ENCODE results near the gene CARMIL1. TPM values are rescaled to one million over a fixed set of nuclear protein-coding genes. Genes with fewer than 3 reads are reported as not detected.
A peak's percentile ranks its signal among the peaks of the same experiment; 100 is the strongest.

CARMIL1 gene
- total RNA-seq, 1 experiment from 2014 or later: 20.3 TPM

DNA sequence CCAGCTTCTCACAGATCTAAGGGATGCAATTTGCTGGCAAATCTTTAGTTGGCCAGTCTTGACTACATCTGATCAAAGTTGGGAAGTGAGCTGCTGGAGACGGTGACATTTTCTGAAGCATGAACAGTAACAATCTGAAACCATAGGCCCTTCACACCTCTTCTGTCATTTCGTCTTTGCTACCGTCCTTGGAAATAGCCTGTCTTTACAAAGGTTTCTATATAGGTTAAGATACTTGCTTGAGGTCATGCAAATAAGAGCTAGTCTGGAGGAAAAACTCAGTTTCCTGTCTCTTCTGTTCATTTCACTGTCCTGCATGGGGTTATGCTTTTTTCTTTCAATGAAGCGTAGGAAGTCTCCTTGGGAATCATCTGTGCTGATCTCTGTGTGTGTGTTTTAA, 55.6 kb downstream of the CARMIL1 start:
- DNase-seq (ENCODE audit: low read depth): no peak

DNA sequence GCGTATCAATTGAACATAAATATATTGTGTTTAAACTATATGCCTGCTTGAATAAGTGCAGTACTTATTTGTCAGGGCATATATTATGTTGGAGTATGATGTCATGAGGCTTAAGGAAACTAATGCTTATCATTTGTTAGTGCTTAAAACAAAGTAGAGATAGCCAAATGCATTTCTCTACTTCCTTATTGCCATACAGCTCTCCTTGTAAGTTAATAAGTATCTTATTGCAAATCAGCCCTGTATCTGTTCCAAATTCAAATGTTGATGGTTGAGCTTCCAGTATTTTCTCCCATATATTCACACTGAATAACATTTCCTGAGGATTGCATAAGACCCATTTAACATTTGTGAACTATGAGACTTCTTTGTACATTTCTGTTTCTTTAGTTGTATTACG, 57.8 kb downstream of the CARMIL1 start:
- no peak for DNase-seq (ENCODE audit: low read depth)

DNA sequence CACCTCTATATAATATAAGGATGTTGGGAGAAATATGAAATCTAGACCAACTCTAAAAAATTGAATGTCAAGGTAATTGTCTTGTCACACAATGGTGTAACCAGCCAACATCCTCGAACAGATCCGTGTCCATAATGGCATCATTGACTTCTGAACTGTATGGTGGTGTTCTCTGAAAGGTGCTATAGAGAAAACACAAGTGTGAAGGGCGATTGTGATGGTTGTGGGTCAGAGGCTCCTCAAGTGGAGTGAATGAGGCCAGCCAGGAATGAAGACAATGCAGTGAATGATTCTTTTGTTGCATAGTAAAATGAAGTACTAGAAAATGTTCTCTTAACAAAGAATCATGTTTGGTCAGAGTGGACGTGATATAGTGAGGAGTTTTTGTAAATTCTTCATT, 58.3 kb downstream of the CARMIL1 start:
- DNase-seq (ENCODE audit: low read depth): no peak

DNA sequence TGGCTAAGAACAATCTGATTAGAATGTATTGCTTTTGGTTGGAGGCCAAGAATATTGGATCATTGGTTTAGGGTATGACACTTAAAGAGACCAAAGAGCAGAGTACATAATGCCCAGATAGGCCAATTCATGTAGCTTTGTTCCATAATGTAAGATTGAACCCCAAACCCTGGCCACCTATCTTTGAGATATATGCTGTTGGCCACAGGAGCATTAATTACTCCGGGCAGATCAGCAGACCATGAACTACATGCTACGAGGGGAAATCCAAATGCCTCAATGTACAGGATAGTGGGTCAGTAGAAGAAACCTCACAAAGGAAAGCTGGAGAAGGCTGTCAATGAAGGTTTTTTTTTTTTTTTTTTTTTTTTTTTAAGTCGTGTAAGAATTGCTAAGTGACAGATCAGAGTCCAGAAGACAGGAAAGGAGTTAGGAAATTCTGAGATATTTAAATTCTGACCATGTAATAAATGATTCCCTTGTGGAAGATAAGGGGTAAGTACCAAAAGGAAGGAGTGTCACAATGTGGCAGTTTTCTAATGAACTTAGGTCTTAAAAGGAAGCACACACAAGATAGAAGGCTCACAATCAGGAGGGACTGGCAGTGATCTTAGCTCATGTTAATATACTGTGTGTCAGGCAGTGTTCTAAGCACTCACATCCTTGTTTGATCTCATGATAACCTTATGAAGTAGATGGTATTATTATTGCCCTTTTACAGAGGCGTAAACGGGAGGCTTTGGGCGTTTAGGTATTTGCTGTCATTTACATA, 61.4 kb downstream of the CARMIL1 start:
- no peak for DNase-seq (ENCODE audit: low read depth)

DNA sequence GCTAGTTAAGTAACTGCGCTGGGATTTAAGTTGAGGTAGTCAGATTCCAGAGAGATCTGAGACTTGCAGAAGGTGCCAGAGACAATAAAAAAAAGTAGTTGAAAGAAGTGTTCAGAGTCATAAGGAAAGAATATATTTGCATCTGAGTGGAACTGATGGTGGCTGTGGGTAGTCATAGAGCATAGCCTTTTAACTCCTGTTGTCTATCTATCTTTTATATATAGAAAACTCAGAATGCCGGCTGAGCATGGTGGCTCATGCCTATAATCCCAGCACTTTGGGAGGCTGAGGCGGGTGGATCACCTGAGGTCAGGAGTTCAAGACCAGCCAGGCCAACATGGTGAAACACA, 62.0 kb downstream of the CARMIL1 start:
- no peak for DNase-seq (ENCODE audit: low read depth)

DNA sequence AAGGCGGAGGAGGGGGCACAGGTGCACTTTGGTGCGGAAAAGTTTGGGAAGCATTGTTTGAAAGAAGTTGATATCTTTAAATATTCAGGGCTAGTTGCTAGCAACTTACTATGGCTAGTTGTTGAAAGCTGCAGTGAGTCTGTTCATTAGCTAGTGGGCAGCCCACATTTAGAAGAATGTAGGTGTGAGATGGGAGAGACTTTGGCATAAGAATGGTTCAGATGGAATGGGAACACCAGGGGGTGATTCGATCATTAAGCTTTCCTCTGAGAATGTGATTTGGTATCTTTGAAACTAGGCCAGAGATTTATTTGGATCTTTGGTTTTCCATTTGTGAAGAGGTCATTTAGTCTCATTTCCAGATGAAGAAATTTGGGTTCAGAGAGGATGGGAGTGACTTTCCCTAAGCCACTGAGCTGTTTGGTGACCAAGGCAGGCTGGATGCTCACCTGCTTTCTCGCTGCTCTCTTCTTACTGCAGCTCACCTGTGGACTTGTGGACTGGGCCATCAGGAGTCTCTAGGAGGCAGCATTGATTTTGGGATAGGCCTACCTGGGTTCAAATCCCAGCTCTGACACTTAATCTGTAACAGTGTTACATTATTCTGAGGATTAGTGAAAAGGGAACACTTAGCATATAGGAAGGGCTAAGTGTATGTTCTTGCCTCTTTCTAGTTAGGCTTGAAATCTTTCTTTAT, 62.9 kb downstream of the CARMIL1 start:
- no peak for DNase-seq (ENCODE audit: low read depth)

DNA sequence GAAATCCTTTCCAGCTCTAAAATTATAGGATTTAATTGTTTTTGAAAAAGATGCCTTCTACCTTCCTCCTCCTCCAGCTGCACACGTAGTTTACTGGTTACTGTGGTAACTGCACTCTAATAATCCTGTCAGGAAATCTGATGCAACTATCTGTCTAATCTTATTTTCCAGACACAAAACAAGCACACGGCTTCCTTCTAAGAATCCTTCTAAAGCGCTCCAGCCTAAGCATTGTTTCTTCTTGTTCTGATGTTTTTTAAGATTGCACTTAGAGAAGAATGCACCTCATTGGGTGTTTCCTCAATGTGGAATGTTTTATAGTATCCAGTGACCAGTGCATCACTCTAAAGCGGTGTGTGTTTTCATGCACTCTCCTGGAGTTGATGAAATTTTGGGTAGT, 63.6 kb downstream of the CARMIL1 start:
- peak; percentile 38 for DNase-seq (ENCODE audit: low read depth)

DNA sequence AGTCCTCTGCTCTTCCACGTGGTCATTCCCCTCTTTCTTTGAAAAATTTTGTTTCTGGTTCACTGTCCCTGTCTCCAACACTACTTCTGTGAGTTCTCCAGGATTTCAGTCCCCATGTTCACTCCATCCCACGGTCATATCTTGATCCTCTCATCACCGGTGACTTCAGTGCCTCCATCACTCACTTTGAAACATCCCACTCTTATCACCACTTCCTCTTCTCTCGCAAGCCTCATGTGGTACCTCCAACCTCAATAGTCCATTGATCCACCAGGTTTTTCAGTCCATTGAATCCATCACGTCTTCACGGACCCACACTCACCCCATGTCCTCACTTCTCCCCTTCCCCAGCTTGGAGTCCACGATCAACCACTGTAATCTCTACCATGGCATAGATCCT, 64.8 kb downstream of the CARMIL1 start:
- no peak for DNase-seq (ENCODE audit: low read depth)

DNA sequence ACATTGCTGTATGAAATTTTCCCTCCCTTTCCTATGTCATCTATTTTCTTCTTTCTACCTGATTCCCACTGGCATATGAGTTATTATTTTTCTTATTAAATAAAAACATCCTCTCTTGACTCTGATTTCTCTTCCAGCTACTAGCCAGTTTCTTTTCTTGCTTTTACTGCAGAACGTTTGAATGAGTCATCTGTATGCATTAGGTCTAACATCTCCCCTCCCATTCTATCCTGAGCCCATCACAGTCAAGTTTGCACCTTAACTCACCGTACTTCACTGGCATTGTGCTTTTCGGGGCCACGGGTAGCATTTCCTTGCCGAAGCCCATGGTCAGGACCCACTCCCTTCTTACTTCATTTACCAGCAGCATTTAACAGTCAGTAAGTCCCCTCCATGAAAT, 65.7 kb downstream of the CARMIL1 start:
- no peak for DNase-seq (ENCODE audit: low read depth)

DNA sequence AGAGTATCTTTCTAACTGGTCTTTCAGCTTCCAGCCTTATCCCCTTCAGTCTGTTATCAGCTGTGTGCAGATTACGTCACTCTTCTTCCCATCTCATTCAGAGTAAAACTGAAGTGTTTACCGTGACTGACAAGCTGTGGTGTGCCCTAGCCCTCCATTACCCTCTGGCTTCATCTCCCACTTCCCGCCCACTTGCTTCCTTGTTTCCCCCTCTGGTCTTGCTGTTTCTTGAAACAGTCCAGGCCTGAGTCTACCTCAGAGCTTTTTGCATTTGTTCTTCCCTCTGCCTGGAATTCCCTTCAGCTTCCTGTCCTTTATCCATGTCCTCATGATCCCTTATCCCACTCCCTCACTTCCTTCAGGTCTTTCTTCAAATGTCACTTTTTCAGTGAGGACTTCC, 66.9 kb downstream of the CARMIL1 start:
- DNase-seq (ENCODE audit: low read depth): no peak

DNA sequence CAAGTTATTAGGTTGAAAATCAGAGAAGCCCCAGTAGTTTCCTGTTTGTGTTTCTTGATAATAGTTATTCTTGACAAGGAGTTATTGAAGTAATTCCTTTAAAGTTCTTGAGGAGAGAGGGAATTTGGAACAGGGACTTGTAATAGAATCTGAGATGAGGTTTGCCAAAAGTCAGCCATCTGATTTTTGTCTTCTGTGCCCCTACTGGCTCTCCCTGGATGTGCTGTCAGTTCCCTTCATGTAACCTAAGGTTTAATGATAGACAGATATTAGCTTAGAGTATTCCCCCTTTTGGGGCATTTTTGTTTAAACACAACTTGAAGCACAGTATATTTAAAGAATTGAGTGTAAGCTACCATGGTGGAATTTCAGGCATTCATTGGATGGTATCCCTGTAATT, 71.4 kb downstream of the CARMIL1 start:
- DNase-seq (ENCODE audit: low read depth): no peak

DNA sequence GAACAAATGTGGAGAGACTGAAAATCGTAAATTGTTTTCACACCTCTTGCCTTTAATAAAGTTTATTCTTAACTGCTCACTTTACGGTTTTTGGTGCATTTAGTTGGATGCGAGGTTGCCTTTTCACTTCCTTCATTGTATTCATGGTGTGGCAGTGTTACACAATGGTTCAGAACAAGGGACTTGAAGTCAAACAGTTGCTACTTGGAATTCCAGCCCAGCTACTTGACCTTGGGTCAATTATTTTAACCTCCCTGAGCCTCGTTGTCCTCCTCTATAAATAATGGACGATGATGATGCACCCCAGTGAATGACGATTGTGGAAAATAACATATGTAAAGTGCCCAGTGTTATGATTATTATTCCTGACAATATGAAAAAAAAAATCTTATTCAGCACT, 72.3 kb downstream of the CARMIL1 start:
- no peak for DNase-seq (ENCODE audit: low read depth)

DNA sequence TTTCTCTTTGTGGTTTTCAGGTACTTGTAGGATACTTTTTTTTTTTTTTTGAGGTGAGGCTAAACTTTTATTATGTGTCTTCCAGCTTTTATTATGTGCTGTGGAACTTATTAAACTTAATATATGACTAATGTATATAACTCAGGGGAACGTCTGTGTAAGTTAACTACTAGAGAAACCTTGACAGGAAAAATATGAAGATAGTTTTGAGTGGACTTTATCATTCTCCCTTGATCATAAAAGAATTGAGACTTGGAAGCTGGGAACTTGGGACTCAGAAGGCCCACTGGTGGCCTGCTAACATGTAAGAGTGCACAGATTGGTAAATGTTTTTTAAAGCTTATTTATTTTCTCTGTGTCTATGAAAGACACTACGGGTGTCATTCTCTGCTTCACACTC, 73.1 kb downstream of the CARMIL1 start:
- DNase-seq (ENCODE audit: low read depth): no peak

DNA sequence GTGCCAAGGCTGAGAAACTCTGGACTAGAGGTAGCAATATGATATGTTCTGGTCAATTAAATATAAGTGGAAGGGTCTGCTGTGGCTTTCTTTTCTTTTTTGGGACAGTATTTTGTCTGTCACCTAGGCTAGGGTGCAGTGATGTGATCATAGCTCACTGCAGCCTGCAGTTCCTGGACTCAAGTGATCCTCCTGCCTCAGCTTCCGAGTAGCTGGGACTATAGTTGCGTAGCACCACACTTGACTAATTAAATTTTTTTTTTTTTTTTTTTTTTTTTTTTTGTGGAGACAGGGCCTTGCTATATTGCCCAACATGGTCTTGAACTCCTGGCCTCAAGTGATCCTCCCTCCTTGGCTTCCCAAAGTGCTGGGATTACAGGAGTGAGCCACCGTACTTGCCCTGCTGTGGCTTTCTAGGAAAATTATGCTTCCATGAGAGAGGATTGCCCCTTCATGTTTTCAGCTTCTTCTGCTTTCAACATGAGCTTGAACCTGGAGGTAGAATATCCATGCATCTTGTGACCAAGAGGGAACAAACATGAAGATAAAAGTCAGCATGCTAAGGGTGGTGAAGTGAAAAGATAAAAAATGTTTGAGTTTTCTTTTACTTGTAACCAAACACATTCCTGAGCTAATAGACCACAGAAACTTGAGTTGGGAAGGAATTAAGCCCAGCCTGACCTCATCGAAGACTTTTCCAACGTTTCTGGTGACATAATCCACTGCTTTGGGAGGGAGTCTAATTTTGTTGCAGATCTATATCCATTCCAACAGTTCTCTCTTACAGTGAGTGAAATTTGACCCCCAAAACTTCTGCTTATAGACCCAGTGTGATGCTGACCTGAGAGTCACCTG, 75.1 kb downstream of the CARMIL1 start:
- DNase-seq (ENCODE audit: low read depth): peak; percentile 68

DNA sequence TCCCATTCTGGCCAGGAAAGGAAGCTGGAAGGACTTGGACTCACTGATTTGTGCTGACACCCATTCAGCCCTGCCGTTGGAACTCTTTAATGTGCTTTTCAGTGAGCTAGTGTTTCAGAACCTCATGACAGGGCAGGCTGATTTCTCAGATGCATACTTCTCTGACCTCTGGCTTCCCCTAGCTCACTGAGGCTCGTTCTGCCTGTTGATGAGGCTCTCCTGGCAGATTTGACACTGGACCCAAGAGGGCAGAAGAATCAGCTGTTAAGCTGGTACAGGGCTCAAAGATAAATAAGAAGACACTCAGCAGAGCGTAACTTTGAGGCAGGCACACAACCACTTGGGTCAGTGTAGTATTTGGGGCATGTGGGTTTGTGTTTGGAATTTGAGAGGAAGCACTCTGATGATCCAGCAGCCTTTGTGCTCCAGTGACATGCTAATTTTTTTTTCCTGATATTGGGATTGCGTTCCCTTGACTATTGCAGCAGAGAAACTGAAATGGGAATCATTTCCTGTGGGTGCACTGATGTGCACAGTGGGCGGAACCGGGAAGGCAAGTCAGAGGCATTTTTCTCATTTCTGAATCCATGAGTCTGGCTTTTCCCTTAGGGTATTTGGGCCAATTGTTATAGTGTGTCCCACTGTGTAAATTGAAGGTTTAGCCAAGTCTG, 80.2 kb downstream of the CARMIL1 start:
- DNase-seq (ENCODE audit: low read depth): peak; percentile 87

DNA sequence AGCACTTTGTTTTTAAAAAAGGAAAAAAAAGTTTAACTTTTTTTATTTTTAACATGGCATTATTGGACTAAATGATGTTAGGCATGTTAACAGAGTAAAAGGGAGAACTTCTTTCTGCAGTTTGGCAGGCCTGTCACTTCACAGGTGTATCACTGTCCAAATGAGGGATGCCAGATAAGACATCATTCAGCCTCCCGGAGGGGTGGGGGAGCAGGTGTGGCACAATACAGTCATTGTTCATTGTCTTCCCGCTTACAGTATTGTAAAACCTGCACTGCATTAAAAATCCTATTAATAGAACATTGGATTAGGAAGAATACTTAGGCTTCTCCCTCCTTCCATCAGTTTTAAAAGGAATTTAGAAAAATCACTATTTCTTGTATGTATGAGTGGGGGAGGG, 80.7 kb downstream of the CARMIL1 start:
- peak; percentile 11 for DNase-seq (ENCODE audit: low read depth)

DNA sequence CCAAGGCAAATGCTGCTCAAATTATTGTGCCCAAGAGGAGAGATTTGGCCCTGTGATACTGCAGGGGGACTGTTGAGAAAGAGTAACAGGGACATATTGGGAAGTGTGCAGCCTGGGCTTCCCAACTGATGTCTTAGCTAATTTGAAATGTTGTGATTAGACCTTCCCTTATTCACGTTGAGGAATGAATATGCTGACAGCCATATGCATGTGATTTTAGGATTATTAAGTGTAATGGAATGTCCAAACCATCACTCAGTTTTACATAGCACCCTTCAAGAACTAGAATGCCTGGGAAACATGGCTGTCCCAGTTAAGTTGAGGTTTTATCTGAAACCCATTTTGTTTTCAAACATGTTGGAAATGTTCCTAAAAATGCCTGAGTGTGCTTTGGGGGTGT, 81.4 kb downstream of the CARMIL1 start:
- DNase-seq (ENCODE audit: low read depth): peak; percentile 65

DNA sequence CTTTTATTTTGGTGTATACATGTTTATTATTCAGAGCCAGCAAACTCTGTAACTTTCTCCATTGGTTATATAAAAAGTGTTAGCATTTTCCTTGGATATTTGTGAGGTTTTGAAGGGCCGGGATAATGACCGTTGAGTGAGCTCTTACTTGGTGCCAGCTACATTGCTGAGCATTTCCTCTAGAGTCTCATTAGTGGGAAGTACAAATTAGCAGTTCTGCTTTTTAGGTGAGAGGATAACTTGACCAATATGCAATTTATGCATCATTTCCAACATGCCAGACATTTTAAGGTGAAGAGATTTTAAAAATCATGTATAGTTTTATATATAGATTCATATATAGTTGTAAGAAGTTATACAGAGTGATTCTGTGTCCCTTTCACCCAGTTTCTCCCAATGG, 84.3 kb downstream of the CARMIL1 start:
- DNase-seq (ENCODE audit: low read depth): no peak

DNA sequence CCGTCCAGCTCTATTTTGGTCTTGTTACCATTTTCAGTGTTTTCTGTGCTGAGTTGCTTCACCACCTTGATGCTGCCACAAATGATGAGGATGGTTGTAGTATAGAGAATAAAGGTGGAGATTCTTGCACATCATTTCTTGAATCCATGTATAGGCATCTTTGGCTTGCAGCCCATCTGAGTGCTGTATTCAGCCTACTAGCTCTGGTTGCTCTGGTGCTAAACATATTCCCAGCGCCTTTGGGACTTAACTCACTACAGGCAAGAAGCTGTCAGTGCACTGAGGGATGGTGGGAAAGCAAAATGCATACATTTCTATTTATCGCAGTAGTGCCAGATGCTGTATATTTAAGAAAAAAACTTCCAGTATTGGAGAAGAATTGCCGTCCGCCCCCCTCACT, 86.0 kb downstream of the CARMIL1 start:
- no peak for DNase-seq (ENCODE audit: low read depth)

DNA sequence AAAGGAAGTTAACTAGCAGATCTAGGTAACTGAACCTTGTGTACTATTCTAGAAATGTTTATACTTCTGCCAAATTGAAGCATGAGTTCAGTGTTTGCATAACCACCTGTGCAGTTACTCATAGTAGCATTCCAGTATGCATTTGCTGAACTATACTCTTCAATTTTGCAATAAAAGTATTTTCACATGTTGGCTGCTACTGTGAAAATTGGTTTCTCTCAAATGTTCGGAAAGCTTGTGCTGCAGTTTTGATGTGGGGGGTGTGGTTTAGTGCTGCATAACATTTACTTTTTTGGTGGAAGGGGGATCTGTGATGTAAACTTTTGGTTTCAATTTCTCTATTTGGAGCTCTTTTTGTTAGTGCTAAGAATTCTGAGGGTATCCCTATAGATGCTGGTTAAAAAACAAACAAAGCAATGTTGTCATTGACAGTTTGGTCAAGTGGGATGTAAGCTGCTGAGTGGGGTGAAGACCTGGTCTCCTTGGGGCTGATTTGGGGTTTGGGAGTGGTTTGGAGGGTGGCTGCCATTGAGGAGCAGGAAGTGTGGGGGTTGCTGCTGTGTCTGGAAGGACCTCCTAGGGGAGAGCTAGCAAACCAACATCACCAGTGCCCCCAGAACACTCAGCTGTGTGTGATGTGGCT, 87.8 kb downstream of the CARMIL1 start:
- DNase-seq (ENCODE audit: low read depth): peak; percentile 31

DNA sequence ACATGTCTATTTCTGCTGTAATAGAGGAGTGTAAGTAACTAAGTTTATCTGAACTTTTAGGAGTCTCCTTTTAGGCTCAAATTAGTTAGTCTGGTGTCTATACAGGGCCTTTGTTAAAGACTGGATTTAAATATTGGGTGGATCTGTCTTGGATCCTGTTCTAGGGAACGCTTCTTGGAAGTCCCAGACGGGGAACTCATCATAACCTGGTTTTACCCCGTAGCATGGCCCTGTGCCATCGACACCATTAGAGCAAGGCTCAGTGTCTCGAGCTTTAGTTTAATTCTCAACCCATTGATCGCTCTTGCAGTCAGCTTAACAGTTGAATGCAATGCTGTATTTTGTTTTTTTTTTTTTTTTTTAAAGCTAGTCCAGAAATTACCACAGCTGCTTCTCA, 89.9 kb downstream of the CARMIL1 start:
- no peak for DNase-seq (ENCODE audit: low read depth)

Data from M059J (cell line).